Measurements from ENCODE around the gene HOOK2.
"Not testable (repeated sequence)": the region's sequence is repeated elsewhere in the genome, so short reads cannot be mapped to it uniquely, and the experiment has no call there.

DNA sequence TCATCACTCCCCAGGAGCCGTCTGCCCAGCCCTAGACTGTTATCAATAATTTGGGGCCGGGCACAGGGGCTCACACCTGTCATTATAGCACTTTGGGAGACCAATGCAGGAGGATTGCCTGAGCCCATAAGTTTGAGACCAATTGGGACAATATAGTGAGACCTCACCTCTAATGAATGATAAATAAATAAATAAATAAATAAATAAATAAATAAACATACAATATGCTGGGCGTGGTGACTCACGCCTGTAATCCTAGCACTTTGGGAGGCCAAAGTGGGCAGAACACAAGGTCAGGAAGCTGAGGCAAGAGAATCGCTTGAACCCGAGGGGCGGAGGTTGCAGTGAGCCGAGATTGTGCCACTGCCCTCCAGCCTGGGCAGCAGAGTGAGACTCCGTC is 62.0 kb downstream of the HOOK2 start:
- TF ChIP-seq SMC3 (conservative IDR thresholded peaks at IDR 0.05; ENCODE audit: insufficient read depth, low read depth, low read length); EZH2 (IDR thresholded peaks at IDR 0.05; ENCODE audit: borderline replicate concordance, low read depth, low read length): not testable (repeated sequence)
- TF ChIP-seq, protein P1, sequence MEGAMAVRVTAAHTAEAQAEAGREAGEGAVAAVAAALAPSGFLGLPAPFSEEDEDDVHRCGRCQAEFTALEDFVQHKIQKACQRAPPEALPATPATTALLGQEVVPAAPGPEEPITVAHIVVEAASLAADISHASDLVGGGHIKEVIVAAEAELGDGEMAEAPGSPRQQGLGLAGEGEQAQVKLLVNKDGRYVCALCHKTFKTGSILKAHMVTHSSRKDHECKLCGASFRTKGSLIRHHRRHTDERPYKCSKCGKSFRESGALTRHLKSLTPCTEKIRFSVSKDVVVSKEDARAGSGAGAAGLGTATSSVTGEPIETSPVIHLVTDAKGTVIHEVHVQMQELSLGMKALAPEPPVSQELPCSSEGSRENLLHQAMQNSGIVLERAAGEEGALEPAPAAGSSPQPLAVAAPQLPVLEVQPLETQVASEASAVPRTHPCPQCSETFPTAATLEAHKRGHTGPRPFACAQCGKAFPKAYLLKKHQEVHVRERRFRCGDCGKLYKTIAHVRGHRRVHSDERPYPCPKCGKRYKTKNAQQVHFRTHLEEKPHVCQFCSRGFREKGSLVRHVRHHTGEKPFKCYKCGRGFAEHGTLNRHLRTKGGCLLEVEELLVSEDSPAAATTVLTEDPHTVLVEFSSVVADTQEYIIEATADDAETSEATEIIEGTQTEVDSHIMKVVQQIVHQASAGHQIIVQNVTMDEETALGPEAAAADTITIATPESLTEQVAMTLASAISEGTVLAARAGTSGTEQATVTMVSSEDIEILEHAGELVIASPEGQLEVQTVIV (CRISPR knock-in tag; IDR thresholded peaks at IDR 0.05; ENCODE audit: borderline replicate concordance): not testable (repeated sequence)
